NOMO-1 treated with DMSO at 0.1 percent for 48 hours (cell line): ENCODE data around the gene GMEB2.
"Not testable (repeated sequence)": the region's sequence is repeated elsewhere in the genome, so short reads cannot be mapped to it uniquely, and the experiment has no call there.

ENCODE experiments used
- DNase-seq: peaks from one replicate; lab custom pipeline; 2025; ENCODE audit not compliant: unreplicated experiment; lab: John Stamatoyannopoulos, UW

The GMEB2 gene

GRCh38 chr20:63573647-63574131 is 53.2 kb downstream of the GMEB2 start:
- no peak for DNase-seq

GRCh38 chr20:63572788-63573646 is 53.9 kb downstream of the GMEB2 start:
- DNase-seq: no peak

- no peak for DNase-seq
Observed at GRCh38 chr20:63572071-63572787, 54.7 kb downstream of the GMEB2 start.

DNA sequence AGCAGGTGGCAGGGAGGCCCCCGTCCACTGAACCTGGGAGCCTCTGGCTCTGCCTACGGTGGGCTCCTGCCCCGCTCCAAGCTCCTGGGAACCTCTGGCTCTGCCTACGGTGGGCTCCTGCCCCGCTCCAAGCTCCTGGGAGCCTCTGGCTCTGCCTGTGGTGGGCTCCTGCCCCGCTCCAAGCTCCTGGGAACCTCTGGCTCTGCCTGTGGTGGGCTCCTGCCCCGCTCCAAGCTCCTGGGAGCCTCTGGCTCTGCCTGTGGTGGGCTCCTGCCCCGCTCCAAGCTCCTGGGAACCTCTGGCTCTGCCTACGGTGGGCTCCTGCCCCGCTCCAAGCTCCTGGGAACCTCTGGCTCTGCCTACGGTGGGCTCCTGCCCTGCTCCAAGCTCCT is 55.8 kb downstream of the GMEB2 start:
- DNase-seq: not testable (repeated sequence)

- no peak for DNase-seq
Observed at GRCh38 chr20:63570281-63571086, 56.4 kb downstream of the GMEB2 start.

GRCh38 chr20:63568986-63569949 is 57.6 kb downstream of the GMEB2 start:
- DNase-seq: no peak

GRCh38 chr20:63568170-63568981 is 58.5 kb downstream of the GMEB2 start:
- DNase-seq: no peak

GRCh38 chr20:63567386-63568169 is 59.3 kb downstream of the GMEB2 start:
- DNase-seq: peak; percentile 79

GRCh38 chr20:63567136-63567385 is 59.8 kb downstream of the GMEB2 start:
- peak; percentile 46 for DNase-seq

- DNase-seq: no peak
Observed at GRCh38 chr20:63566395-63567135, 60.3 kb downstream of the GMEB2 start.

DNA sequence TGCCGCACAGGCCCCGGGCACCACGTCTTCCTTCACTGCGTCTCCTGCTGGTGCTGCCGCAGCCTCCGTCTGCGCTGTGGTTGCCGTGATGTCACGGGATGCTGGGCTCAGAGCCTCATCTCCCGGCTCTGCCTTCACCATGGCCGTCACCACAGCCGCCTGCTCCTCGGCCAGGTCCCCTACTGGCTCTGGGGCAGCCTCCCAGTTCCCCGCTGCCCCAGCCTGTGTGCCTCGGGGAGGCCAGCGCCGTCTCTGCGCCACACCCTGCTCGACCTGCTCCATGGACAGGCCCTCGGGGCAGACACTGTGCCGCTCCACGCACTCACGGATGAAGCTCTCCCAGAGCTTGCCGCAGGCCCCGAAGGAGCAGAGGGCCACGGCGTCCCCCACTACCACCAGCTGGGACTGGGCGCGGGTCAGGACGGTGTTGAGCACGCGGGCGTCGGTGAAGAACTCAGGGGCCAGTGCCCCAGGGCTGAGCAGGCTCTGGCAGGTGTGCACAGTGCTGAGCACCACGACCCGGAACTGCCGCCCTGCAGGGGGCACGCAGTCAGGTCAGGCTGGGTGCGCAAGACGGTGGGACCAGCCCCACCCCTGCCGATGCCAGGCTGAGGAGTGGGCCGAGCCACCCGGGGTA is 61.1 kb downstream of the GMEB2 start:
- no peak for DNase-seq

- DNase-seq: no peak
Observed at GRCh38 chr20:63565021-63565698, 61.7 kb downstream of the GMEB2 start.

DNA sequence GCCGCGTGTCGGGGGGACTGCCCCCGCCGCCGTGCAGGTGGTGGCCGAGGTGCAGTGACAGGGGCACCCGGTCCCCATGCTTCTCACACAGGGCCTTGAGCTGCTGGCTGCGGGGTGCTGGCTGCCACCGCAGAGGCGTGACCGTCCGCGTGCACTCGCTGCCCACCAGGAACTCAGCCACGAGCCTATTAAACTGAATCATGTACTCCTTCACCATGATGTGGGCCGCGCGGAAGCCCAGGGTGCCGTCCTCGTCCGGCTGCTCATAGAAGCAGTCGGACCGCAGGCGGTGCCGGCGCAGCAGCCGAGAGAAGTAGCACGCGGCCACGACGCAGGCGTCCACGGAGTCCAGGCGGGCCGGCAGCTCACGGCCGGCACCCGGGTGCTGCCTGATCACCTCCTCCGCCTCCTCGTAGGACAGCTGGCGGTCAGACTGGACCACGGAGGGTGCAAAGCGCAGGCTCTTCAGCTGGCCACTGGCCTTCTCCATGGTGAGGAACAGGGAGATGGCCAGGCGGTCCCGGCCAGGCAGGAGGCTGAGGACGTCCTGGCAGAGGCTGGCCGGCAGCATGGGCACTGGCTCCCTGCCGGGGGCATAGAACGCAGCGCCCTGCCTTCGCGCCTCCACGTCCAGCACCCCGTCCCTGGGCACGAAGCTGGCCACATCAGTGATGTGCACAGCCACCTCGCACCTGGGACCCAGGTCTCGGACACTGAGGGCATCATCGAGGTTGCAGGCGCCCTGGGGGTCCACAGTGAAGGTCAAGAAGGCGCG is 62.7 kb downstream of the GMEB2 start:
- DNase-seq: no peak

DNA sequence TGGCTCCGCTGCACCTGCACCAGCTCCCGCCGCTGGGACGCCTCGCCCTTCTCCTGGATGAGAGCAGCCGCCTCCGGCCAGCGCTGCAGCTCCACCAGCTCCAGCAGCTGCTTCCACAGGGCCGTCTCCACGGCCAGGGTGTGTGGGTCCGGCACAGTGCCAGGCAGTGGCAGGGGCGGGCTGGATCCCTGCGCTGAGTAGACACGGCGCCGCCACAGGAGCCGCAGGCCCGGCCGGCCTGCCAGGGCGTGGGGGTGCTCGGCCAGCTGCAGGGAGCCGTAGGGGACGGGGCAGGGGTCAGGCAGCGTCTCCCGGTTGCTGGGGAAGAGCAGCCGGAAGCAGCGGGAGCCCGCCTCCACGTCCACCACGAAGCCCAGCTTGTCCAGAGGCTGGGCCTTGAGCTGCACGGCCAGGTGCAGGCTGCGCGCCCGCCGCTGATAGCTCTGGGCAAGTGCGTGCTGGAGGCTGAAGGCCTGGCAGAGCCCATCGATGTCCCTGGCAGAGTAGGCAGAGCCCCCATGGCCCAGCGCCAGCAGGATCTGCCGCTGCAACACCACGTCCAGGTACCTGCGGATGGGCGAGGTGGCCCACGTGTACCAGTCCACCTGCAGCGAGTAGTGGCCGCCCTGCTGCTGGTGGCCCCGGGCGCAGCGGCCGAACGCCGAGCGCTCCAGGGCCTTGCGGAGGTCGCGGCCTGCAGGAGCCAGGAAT is 63.5 kb downstream of the GMEB2 start:
- DNase-seq: no peak

DNA sequence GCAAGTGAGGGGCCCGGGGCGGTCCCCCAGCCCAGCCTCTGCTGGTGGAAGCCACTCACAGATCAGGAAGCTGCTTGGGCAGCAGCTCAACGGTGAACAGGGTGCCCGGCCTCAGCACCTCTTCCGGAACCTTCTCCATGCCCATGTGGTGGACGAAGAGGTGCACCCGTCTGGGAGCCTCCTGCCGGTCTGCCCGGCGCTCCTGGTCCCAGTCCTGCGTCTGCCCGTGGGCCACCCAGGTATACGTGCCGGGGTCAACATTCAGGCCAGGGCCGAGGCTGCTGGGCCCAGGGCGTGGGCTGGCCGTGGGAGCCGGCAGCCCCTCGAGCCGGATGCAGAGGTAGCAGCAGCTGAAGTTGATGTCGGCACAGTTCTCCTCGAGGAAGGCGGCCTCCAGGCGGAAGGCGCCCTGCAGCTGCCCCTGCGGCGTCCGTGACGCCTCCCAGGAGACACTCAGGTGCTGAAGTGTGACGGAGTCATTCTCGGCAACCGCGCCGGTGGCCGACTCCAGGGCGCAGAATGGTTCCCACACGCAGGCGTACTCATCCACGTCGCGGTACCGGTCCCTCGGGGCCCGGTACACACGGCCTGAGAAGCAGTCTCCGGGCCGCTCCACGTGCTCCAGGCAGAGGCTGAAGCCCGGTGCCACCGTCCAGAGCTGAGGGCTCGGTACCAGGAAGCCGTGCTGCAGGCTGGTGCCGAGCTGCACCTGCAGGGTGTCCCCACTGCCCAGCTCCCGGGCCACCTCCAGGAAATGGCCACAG is 64.3 kb downstream of the GMEB2 start:
- no peak for DNase-seq
